ENCODE data around the gene SERPINA12.

DNA sequence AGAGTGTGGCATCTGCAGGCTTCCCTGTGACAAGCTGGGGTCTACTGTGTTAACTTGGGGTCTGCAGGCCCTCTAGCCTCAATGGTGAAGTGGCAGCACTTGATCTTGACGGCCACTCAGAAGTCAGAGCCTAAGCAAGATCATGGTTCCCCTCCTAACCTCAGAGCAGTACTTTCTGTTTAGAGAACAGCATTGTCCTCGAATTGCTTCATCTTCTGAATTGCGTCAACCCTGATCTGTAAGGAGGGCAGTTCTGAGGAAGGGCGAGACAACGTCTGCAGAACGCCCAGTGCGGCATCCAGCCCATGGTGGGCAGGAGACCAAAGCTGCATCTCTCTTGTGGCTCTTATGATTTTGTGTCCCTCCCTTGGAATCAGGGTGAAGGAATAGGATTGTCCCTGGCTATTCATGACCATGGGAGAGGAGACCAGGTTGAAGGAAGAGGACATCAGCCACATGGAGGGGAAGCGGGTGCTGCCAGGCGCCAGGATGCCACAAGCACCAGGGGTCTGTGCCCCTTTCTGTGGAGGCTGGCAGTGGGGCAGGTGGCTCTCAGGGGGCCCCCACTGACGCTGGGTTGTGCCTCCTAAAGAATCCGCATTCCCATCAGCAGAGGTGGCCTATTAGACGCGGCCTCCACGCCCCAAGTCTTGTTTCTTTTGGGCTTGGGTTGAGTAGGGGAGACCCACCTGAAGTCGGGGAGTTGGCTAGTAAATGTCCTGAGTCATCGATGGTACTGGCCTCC lies 35.4 kb downstream of the SERPINA12 start:
- TF ChIP-seq, protein P1, sequence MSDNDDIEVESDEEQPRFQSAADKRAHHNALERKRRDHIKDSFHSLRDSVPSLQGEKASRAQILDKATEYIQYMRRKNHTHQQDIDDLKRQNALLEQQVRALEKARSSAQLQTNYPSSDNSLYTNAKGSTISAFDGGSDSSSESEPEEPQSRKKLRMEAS (IDR thresholded peaks at IDR 0.05) = no peak
- TF ChIP-seq, protein P2, sequence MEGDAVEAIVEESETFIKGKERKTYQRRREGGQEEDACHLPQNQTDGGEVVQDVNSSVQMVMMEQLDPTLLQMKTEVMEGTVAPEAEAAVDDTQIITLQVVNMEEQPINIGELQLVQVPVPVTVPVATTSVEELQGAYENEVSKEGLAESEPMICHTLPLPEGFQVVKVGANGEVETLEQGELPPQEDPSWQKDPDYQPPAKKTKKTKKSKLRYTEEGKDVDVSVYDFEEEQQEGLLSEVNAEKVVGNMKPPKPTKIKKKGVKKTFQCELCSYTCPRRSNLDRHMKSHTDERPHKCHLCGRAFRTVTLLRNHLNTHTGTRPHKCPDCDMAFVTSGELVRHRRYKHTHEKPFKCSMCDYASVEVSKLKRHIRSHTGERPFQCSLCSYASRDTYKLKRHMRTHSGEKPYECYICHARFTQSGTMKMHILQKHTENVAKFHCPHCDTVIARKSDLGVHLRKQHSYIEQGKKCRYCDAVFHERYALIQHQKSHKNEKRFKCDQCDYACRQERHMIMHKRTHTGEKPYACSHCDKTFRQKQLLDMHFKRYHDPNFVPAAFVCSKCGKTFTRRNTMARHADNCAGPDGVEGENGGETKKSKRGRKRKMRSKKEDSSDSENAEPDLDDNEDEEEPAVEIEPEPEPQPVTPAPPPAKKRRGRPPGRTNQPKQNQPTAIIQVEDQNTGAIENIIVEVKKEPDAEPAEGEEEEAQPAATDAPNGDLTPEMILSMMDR (IDR thresholded peaks at IDR 0.05 in 2 of 3, conservative IDR thresholded peaks at IDR 0.05 in 1 of 3; ENCODE audit: borderline replicate concordance in 1 of 3, insufficient read depth in 1 of 3, low read depth in 2 of 3, low read length in 2 of 3) = no peak
- TF ChIP-seq POLR2A (IDR thresholded peaks at IDR 0.05; ENCODE audit: borderline replicate concordance, extremely low read depth, insufficient read depth, insufficient read length) = no peak

Data from HCT116 (cell line).